B cell (primary cell): ENCODE results near the gene DNAJC1. TPM values are rescaled to one million over a fixed set of nuclear protein-coding genes. Genes with fewer than 3 reads are reported as not detected.
"Not testable (repeated sequence)": the region's sequence is repeated elsewhere in the genome, so short reads cannot be mapped to it uniquely, and the experiment has no call there.

Source experiments
- ATAC-seq: fragments of 200-7000 bp; cut with Tn5 transposase; one replicate; pipeline ENCODE4 v1.10.0; 2021; ENCODE audit warnings: low read depth, mild to moderate bottlenecking, moderate number of reproducible peaks, moderate library complexity
- CTCF ChIA-PET: fragments of 350-600 bp; sonication (Branson Sonifier 250); formaldehyde crosslinking; loops from one replicate; lab custom pipeline; 2021; ENCODE audit warnings: antibody characterized with exemption, inconsistent platforms; lab: Charles Lee
- POLR2A ChIA-PET: fragments of 350-600 bp; sonication (Branson Sonifier 250); formaldehyde crosslinking; loops from one replicate; lab custom pipeline; 2021; ENCODE audit warnings: antibody characterized with exemption; lab: Charles Lee
- DNase-seq: peaks from one replicate; pipeline ENCODE4 v3.0.0; 2013
- H2AFZ ChIP-seq: 2 replicates; pipeline ENCODE4 v1.6.1; 2012; ENCODE audit warnings: mild to moderate bottlenecking, low read depth, low read length; ENCODE audit not compliant: insufficient read depth, poor library complexity, severe bottlenecking
- H3K27ac ChIP-seq, 2 donors: 1 replicate in 1 of 2; 2 replicates in 1 of 2; pipeline ENCODE4 v1.5.1; 2012 to 2013; ENCODE audit warnings: low read length in 2 of 2, mild to moderate bottlenecking in 2 of 2, moderate library complexity in 1 of 2
- H3K27me3 ChIP-seq, 4 experiments: fragments of 200-600 bp in 1 of 4; sonication (generic) in 1 of 4; replicated peaks in 1 of 4; 1 replicate in 2 of 4; 2 replicates in 2 of 4; pipeline versions ENCODE4 v1.6.1 to v1.7.0; 2013 to 2016; ENCODE audit warnings: low read length in 3 of 4, mild to moderate bottlenecking in 2 of 4, mixed read lengths in 1 of 4, moderate library complexity in 1 of 4; ENCODE audit not compliant: insufficient read depth in 4 of 4, control insufficient read depth in 3 of 4; ENCODE audit errors: control extremely low read depth in 1 of 4
- H3K36me3 ChIP-seq, 2 experiments: replicated peaks in 1 of 2; 1 replicate in 1 of 2; 2 replicates in 1 of 2; pipeline versions ENCODE4 v1.6.1 to v1.7.1; 2013; ENCODE audit warnings: low read length in 1 of 2; ENCODE audit not compliant: insufficient read depth in 2 of 2, control insufficient read depth in 1 of 2; ENCODE audit errors: control extremely low read depth in 1 of 2, extremely low read depth in 1 of 2
- H3K4me1 ChIP-seq, 2 donors: fragments of 200-600 bp in 1 of 2; sonication (generic) in 1 of 2; 1 replicate in 1 of 2; 2 replicates in 1 of 2; pipeline versions ENCODE4 v1.5.1 to v1.6.1; 2013 to 2017; ENCODE audit warnings: low read length in 2 of 2; ENCODE audit not compliant: control insufficient read depth in 2 of 2, insufficient read depth in 2 of 2
- H3K4me2 ChIP-seq: replicated peaks from 2 replicates; pipeline ENCODE3; 2012; ENCODE audit warnings: mild to moderate bottlenecking, low read depth, low read length; ENCODE audit not compliant: poor library complexity, severe bottlenecking
- H3K4me3 ChIP-seq, 5 experiments: fragments of 200-600 bp in 1 of 5; sonication (generic) in 1 of 5; 1 replicate in 3 of 5; 2 replicates in 2 of 5; pipeline versions ENCODE4 v1.5.1 to v1.7.0; 2011 to 2016; ENCODE audit warnings: low read length in 4 of 5, mild to moderate bottlenecking in 4 of 5, low read depth in 2 of 5, control low read depth in 1 of 5, moderate library complexity in 1 of 5; ENCODE audit not compliant: insufficient read depth in 1 of 5; ENCODE audit errors: control extremely low read depth in 1 of 5, extremely low read depth in 1 of 5
- H3K79me2 ChIP-seq: fragments of 200-600 bp; sonication (generic); one replicate; pipeline ENCODE4 v1.6.0; 2016; ENCODE audit warnings: low read length; ENCODE audit not compliant: control insufficient read depth, insufficient read depth
- H3K9ac ChIP-seq: fragments of 200-600 bp; sonication (generic); 2 replicates; pipeline ENCODE4 v1.6.1; 2017; ENCODE audit warnings: mild to moderate bottlenecking, low read length, moderate library complexity
- H3K9me3 ChIP-seq, 3 donors: one replicate each; pipeline versions ENCODE4 v1.6.1 to v1.7.1; 2013; ENCODE audit warnings: low read length in 2 of 3; ENCODE audit not compliant: control insufficient read depth in 2 of 3, insufficient read depth in 1 of 3; ENCODE audit errors: control extremely low read depth in 1 of 3
- H4K20me1 ChIP-seq: 2 replicates; pipeline ENCODE4 v1.6.0; 2012; ENCODE audit warnings: mild to moderate bottlenecking, low read length; ENCODE audit not compliant: insufficient read depth, control insufficient read depth, poor library complexity, severe bottlenecking
- H3K27ac Mint-ChIP-seq: one replicate; pipeline ENCODE4 v1.8.0; 2021; ENCODE audit warnings: mixed read lengths
- H3K27me3 Mint-ChIP-seq: one replicate; pipeline ENCODE4 v1.8.0; 2021; ENCODE audit warnings: mixed read lengths
- H3K4me1 Mint-ChIP-seq: one replicate; pipeline ENCODE4 v1.8.0; 2021; ENCODE audit warnings: mixed read lengths
- H3K4me3 Mint-ChIP-seq: one replicate; pipeline ENCODE4 v1.8.0; 2021; ENCODE audit warnings: mixed read lengths
- H3K9me3 Mint-ChIP-seq: one replicate; pipeline ENCODE4 v1.8.0; 2022; ENCODE audit warnings: mixed read lengths; ENCODE audit not compliant: insufficient read depth
- EZH2 ChIP-seq: IDR thresholded peaks from 2 replicates; pipeline ENCODE4 v1.6.1; 2012; ENCODE audit warnings: borderline replicate concordance, low read depth, mild to moderate bottlenecking, moderate library complexity, low read length; ENCODE audit not compliant: insufficient read depth, poor library complexity, severe bottlenecking
- WGBS: methylation state at CpG from one replicate; pipeline ENCODE4 v1.1.5; 2013; ENCODE audit warnings: missing lambda C conversion rate; ENCODE audit not compliant: insufficient coverage; 5-methylcytosine and 5-hydroxymethylcytosine counted together
- intact Hi-C: fragments of 100-400 bp; cut with micrococcal nuclease; formaldehyde crosslinking; loops from one replicate; pipeline ENCODE4 v1.10.0; 2022
- polyA plus RNA-seq: library from polyadenylated mRNA; depleted of rRNA; stranded (reverse); fragments of >200 nt; gene quantifications from 2 replicates; pipeline ENCODE4 v1.2.3, GENCODE V29; 2012
- total RNA-seq, 2 donors: library from RNA; stranded (reverse); fragments of 120-200 nt in 1 of 2; gene quantifications; 1 replicate in 1 of 2; 2 replicates in 1 of 2; pipeline versions ENCODE4 v1.2.3 to v1.2.4, GENCODE V29; 2013 to 2022
- TF ChIP-seq, protein P1 (sequence below): fragments of 200-600 bp; IDR thresholded peaks from one replicate; pipeline ENCODE4 v1.8.0; 2022; ENCODE audit warnings: antibody characterized with exemption, mild to moderate bottlenecking

The DNAJC1 gene
- total and polyA plus RNA-seq, 2 donors (not counting 1 experiment from before 2014, with no cell fraction given): 9.4 to 15.4 TPM

DNA sequence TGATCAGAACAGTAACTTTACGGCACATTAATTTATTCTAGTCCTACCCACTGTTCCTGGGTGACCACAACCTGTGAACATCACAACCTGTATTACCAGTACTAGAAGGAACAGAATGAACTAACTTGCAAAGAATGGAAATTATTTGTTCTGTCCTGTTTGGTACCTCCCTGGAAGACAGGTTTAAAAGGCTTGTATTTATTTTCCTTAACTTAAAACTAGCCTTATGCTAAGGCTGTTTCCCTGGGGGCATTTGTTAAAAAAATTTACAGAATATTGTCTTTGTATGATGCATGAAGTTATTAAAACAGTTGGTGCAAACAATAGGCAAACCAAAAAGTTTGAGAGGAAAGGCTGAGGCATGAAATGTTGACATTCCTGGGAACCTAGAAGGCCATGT lies 132.7 kb downstream of the DNAJC1 start:
- Histone ChIP-seq H3K9me3 (peaks cover 1 to 36% (median 21%) of the 10 kb centered on the region in 3 donors), H3K27me3 (no peaks in the 10 kb centered on the region), H3K79me2 (no peaks in the 10 kb centered on the region), H3K9ac (no peak overlapping the region), H3K36me3 (no peaks in the 10 kb centered on the region), H2AFZ (no peak overlapping the region), H3K4me1 (no peaks in the 10 kb centered on the region), H3K4me3 (no peak overlapping the region), H3K27ac (no peak overlapping the region), H3K4me2 (no peak overlapping the region), H4K20me1 (no peaks in the 10 kb centered on the region)
- ChIA-PET POLR2A (no interaction called here), CTCF (no interaction called here)
- H3K27ac Mint-ChIP-seq: no peak overlapping the region
- H3K27me3 Mint-ChIP-seq: no peaks in the 10 kb centered on the region
- WGBS: no CpG with 5 or more reads among the region's 1 CpG
- ATAC-seq (no peak), DNase-seq (no peak)
- H3K4me3 Mint-ChIP-seq: no peak overlapping the region
- TF ChIP-seq EZH2: no peak
- TF ChIP-seq, protein P1, sequence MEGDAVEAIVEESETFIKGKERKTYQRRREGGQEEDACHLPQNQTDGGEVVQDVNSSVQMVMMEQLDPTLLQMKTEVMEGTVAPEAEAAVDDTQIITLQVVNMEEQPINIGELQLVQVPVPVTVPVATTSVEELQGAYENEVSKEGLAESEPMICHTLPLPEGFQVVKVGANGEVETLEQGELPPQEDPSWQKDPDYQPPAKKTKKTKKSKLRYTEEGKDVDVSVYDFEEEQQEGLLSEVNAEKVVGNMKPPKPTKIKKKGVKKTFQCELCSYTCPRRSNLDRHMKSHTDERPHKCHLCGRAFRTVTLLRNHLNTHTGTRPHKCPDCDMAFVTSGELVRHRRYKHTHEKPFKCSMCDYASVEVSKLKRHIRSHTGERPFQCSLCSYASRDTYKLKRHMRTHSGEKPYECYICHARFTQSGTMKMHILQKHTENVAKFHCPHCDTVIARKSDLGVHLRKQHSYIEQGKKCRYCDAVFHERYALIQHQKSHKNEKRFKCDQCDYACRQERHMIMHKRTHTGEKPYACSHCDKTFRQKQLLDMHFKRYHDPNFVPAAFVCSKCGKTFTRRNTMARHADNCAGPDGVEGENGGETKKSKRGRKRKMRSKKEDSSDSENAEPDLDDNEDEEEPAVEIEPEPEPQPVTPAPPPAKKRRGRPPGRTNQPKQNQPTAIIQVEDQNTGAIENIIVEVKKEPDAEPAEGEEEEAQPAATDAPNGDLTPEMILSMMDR: no peak
- intact Hi-C loops: no loop called here
- H3K9me3 Mint-ChIP-seq: peaks cover 6% of the 10 kb centered on the region
- H3K4me1 Mint-ChIP-seq: no peaks in the 10 kb centered on the region

DNA sequence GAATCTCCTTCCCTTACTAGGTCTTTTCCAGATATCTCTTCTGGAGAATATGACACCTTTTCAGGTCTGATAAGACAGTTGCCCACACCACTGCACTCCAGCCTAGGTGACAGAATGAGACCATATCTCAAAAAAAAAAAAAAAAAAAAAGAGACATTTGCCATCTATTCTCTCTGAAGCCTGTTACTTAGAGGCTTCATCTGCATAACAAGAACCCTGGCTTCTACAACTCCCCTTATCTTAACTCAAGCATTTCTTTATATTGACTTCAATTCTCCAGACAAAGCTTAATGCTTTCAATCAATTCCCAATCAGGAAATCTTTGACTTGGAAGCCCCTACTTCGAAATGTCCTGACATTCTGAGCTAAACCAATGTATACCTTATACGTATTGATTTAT lies 134.4 kb downstream of the DNAJC1 start:
- H3K4me2 ChIP-seq, H3K9me3 Mint-ChIP-seq, H2AFZ ChIP-seq, H3K27me3 Mint-ChIP-seq, H3K4me1 Mint-ChIP-seq, H3K27ac Mint-ChIP-seq, H3K9ac ChIP-seq, POLR2A ChIA-PET, H4K20me1 ChIP-seq, H3K27me3 ChIP-seq, H3K27ac ChIP-seq, intact Hi-C loops, H3K4me1 ChIP-seq, H3K4me3 Mint-ChIP-seq, ATAC-seq, DNase-seq, H3K36me3 ChIP-seq, H3K4me3 ChIP-seq, H3K79me2 ChIP-seq: not testable (repeated sequence)
- CTCF ChIA-PET: interaction anchor here (0.7 kb wide), 1 partner anchor 124 kb away, joined by 6 read pairs; no protein-coding TSS in a partner anchor
- H3K9me3 ChIP-seq: peaks cover 1 to 29% (median 19%) of the 10 kb centered on the region in 3 donors
- 94% methylated on average over 2 of the region's 2 CpGs for WGBS
